RKO (cell line): ENCODE data around the gene TAF3.

Source experiments
- DNase-seq: peaks from one replicate; pipeline ENCODE4 v3.0.0-alpha.2; 2016; ENCODE audit warnings: low spot score

TAF3 gene

GRCh38 chr10:7876541-7877127 is 58.3 kb downstream of the TAF3 start:
- no peak for DNase-seq

DNA sequence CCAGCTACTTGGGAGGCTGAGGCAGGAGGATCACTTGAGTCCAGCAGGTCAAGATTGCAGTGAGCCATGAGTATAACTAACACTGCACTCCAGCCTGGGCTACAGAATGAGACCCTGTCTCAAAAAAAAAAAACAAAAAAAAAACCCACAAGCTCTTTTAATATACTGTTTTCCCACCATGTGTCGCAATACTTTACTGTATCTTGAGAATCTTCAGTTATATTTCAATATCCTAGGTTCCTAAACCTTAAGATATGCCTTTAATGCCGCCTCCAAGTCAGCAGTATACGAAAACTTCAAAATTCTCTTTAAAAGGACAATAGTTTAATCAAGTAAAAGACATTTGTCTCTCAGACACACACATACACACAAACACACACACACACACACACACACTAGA is 62.8 kb downstream of the TAF3 start:
- DNase-seq = no peak

DNA sequence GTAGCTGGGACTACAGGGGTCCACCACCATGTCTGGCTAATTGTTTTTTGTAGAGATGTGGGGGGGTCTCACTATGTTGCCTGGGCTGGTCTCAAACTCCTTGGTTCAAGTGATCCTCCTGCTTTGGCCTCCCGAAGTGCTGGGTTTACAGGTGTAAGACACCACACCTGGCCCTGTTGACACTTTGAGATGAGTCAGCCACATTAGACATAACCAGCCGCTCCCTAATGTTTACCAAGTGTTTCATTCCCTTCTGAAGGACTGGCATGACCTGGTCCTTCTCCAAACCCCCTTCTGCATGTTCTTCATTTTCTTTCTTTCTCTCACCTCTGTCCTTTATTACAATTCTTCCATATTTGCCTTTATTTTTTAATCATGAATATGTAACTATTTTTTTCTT is 67.8 kb downstream of the TAF3 start:
- no peak for DNase-seq

DNA sequence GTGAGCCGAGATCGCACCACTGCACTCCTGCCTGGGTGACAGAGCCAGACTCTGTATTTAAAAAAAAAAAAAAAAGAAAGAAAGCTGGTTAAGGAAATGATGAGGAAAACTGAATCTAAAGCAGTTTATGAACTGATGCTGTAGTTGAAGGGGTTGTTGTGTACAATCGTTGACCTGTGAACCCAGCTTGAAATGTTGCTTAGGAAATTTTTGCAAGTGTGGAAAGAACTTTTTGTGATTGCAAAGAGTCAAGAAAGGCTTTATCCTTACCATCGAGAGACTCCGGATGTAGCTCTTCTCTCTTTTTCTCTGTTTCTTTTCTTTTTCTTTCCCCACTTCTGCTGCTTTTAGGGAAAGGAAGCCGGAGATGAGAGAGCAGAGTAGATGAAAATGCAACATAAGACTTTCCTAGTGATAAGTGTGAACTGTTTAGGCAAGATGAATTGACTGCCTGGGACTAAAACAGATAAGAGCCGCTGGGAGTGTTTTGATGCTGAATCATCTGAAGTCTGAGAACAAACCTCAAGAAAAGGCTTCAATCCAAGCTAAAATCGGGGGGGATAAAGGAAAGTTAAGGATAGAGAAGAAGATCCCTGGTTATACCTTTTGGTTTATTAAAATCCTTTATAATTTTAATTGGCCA is 69.0 kb downstream of the TAF3 start:
- DNase-seq = no peak

- no peak for DNase-seq
Observed at GRCh38 chr10:7889947-7890542, 71.7 kb downstream of the TAF3 start.

DNA sequence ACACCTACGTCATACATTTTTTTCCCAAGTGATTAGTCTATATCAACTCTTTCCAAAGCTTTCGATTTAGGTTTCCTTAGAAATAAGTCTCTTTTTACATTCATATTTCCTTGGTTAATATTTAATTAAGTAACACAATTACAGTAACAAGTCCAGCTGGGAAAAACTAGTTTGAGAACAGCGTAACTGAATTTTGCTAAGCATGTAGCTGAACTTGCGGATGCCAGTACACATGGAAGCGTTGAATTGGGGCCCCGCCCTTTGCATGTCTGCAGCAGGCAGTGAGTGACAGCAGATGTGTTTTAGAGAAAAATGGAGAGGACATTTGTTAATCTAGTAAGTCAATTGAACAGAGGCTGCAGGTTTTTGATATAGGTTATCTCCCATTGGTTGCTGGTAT is 72.5 kb downstream of the TAF3 start:
- no peak for DNase-seq

GRCh38 chr10:7891634-7892033 is 73.3 kb downstream of the TAF3 start:
- no peak for DNase-seq

DNA sequence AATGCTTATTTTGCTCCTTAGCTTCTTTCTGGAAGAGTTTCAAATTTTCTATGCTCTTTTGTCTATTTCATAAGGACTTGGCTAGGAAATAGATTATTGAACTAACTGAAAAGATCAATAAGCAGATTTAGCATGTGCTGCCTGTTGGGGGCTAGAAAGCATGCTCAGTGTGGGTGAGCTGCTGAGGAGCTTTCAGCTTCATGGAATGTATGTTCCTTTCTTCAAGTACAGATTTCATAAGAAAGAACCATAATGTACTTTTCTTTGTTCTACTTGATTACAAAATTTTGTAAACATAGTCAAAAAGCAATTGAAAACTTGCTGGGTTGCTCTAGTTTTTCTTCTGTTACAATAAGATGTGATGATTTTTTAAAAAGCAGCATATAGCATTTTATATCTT is 73.8 kb downstream of the TAF3 start:
- no peak for DNase-seq

DNA sequence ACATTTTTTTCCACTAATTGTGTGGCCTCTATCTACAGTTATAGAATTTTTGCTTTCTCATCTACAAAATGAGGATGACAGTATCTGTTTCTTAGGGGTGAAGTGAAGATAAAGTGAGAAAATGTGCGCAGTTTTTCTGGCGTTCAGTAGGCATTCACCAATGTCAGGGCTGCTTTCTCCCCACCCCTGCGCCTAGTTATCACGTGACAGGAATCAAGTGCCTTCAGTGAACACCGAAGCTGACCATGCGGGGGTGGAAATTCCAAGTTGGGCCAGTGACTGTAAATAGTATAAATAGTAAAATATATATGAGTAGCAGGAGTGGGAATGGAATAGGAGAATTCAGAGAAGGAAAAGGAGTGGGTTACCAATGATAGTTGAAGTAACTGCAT is 77.4 kb downstream of the TAF3 start:
- no peak for DNase-seq

- no peak for DNase-seq
Observed at GRCh38 chr10:7896297-7896696, 78.0 kb downstream of the TAF3 start.

DNA sequence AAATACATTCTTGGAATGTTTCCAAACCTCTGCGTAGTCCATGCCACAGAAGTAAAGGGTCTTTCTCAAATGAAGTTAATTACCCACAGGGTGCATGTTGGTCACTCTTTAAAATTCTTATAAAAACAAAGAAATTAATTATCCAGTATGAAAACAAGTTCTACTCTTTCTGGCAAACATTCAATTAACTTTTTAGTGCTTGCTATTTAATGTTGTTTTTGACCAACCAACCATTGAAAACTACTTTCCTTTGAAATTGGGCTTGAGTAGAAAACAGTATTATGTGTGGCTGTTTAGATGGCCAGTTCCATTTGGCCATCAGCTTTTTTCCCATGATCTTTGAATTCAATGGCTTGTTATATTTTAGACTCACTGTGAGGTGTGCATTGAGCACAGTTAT is 83.0 kb downstream of the TAF3 start:
- no peak for DNase-seq

DNA sequence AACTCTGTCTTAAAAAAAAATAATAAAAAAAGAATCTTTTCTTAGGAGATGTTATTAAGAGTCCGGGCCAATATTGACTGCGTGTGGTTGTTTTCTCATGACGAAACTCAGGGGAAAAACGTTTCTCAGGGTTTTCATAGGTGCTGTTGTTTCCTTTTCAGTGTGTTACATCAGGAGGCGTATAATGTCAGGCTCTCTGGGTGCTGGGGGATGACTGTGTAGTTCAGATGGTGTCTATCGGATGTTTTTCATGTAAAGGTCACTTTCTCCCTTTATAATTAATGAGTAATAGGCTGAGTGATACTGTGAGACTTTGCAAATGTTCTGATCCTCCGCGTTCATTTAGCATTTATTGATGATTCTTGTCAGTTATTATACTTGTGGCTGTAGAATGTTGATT is 84.1 kb downstream of the TAF3 start:
- DNase-seq = no peak

- no peak for DNase-seq
Observed at GRCh38 chr10:7903851-7904250, 85.5 kb downstream of the TAF3 start.

DNA sequence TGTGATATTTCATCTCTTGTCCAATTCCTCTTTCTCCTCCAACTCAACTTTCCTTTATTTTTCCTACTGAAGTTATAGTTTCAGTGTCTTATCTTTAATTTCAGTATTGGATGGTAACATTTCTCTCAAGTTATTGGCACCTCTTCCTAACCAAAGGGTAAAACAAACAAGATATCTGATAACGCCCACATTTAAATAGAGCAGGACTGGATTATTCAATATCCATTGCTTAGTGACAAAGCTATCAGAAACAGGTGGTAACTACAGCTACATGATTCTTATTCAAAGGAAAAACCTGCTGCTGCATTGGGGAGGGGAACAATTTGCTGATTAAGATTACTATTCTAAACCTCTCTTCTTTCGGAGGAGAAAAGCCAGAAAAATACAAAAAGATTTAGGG is 87.8 kb downstream of the TAF3 start:
- no peak for DNase-seq

DNA sequence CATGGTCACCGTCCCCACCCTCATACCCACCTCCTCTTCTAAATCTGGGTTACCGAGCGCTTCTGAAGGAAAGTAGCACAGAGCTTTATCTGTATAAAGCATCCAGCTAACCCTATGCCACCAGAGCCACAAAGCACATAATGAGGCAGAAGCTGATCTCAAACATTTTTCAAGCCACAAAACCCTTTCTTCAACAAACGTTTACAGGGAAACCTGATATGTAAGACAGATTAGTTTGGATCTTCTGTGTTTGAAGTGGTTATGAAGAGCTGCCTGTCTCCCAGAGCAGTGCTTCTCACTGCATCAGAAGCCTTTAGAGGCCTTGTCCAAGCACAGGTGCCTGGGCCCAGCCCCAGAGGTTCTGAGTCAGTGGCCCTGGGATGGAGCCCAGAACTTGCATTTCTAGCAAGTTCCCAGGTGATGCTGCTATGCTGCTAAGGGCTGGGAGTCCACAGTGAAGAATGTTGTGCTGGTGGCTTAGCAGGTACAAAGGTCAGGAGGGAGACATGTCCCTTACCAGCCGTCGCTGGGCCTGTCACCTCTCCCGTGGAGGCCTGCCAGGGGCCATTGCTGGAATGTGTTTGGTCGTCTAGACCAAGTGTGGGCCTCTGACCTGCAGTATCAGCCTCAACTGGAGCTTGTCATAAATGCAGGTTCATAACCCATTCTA is 90.4 kb downstream of the TAF3 start:
- DNase-seq = no peak

DNA sequence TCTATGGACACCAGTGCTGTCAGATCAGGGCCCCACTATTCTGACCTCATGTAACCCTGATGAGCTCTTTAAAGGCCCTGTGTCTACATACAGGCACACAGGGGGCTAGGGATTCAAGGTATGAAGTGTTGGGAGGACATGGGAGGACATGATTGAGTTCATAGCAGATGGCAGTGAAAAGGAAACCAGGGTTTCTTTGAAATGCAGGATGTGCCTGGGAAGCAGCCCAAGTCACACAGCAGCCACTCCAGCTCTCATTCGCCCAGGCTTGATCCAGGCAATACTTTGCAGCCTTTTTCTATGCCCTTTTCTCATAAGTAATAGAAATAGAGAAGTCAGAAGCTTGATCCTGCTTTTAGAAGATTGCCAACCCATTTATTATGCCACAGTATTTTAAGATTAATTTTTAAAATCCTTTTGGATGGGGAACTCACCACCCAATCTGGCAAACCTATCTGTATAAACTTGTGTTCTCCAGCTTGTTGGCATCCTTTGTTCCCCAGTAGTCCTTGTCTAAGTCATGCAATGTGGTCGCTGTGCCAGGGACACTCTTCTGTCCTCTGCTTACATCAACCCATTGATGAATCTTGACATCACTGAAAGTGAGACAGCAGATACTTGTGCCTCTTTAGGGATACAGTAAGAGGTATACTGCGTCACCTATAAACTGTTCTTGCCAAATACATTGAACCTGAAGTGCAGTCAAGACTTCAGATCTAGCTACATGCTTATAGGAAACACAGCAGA is 95.0 kb downstream of the TAF3 start:
- no peak for DNase-seq

DNA sequence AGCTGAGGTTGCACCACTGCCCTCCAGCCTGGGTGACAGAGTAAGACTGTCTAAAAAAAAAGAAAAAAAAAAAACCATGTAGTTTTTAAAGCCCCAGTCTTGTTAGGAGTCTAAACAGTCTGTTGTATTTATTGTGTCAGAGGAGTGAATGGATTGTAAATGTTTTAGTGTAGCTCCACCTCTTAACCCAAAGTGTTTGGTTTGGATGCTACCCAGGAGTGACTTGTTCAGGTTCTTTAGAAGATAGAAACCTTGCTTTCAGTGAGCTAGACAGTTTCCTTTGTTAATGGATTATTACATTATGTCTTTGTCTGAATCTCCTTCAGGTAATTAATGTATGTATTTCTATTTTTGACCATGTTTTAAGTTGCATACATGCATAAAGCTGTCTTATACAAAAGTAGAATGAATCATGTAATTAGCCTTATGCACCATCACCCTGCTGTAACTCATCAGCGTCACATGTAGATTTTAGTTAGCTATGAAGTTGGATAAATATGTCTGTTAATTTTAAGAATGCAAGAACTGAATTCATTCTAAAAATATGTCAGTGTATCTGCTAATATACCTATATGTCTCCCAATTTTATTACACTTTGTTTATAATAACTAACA is 97.7 kb downstream of the TAF3 start:
- DNase-seq = no peak

- no peak for DNase-seq
Observed at GRCh38 chr10:7917736-7918135, 99.4 kb downstream of the TAF3 start.

DNA sequence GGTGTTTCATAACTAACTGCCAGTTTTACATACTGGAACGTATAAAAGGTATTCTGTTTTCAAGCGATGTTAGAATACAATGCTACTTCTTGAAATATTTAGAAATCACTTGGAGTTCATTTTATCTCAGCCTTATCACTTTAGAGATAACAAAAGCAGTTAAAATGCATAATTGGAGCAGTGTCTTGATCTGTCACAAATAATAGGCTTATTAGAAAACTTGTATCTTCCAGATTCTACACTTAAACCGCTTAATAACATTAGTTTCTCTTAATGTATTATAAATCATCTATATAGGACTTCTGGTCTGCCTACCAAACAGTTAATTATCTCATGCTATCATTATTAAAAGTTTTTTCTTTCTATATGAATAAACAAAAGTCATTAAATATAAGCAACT is 104.4 kb downstream of the TAF3 start:
- DNase-seq = no peak

- DNase-seq = no peak
Observed at GRCh38 chr10:7928536-7928935, 110.2 kb downstream of the TAF3 start.

DNA sequence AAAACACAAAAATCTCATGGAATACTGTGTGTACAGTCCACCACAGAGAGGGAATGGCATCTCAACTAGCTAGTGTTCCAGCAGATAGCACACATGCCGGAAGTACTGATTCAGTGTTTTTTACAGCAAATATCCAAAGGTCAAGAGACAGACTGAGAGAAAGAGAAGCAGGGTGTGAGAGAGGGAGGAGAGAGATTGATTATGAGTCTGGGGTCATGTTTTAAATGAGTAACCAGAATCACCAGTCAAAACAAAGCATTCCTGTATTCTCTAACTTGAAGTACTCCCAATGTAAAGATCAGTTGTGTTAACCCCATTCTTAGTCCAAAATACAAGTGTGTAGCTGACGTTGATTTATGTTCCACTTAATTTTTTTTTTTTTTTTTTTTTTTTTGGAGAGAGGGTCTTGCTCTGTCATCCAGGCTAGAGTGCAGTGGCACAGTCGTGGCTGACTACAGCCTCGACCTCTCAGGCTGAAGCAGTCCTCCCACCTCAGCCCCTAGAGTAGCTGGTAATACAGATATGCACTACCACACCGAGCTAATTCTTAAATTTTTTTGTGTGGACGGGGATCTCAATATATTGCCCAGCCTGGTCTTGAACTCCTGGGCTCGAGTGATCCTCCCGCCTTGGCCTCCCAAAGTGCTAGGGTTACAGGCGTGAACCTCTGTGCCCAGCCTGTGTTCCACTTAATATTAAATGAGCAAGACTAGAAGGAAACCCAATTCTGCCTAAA is 114.2 kb downstream of the TAF3 start:
- DNase-seq = no peak

DNA sequence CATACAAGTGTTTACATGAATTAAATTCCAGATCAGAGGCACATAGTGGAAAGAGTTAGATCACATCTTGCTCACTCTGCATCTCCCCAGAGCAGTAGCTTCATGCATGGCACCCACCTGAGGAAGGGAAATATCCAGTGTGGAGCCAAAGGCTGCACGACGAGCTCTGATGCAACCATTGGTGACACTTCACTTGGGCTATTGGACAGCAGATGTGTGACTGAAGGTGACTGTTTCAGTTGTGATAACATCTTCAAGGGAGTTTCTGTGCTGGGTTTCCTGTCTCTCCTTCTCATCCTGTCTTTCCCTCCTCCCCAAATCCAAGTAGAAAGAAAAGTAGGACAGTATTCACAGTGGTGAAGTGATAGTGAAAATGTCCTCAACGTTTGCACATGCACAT is 115.0 kb downstream of the TAF3 start:
- no peak for DNase-seq
